ENCODE data around the gene SLC25A6. TPM values are rescaled to one million over a fixed set of nuclear protein-coding genes. Genes with fewer than 3 reads are reported as not detected.
"Not testable (repeated sequence)": the region's sequence is repeated elsewhere in the genome, so short reads cannot be mapped to it uniquely, and the experiment has no call there.

The SLC25A6 gene
- total RNA-seq, 1 experiment from 2014 or later, result 121 TPM

GRCh38 chrX:1416327-1416784 is 24.4 kb upstream of the SLC25A6 start:
- no peak for DNase-seq (ENCODE audit: low spot score)

DNA sequence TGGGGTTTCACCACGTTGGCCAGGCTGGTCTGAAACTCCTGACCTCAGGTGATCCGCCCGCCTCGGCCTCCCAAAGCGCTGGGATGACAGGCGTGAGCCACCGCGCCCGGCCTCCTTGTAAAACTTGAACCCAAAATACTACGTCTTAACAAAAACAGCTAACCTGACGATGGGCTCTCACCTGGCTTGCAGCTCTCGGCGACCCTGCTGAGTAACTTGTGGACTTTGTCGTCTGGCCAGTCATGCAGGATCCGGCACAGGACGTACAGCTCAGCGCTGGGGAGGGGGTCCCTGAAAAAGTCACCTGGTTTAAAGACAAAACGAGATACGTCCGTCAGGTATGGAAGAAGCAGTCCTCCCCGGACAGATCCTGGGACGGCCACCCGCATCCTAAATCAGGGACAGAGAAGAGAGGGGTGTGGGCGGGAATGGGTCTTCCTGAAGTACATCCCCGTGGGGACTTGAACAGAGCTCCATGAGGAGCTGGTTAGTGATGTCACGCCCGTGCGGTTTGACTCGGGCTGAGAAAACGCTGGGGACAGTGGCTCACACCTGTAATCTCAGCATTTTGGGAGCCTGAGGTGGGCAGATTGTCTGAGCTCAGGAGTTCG is 20.7 kb upstream of the SLC25A6 start:
- no peak for DNase-seq (ENCODE audit: low spot score)

GRCh38 chrX:1411326-1411725 is 19.4 kb upstream of the SLC25A6 start:
- no peak for DNase-seq (ENCODE audit: low spot score)

GRCh38 chrX:1407035-1407434 is 15.1 kb upstream of the SLC25A6 start:
- DNase-seq (ENCODE audit: low spot score), result no peak

DNA sequence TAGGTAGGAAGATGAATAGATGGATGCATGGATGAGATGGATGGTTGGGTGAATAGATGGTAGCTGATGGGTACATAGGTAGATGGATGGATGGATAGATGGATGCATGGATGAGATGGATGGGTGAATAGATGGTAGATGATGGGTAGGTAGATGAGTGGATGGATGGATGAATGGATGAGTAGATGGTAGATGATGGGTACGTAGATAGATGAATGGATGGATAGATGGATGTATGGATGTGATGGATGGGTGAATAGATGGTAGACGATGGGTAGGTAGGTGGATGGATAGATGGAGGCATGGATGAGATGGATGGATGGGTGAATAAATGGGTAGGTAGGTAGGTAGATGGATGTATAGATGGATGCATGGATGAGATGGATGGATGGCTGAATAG is 13.9 kb upstream of the SLC25A6 start:
- DNase-seq (ENCODE audit: low spot score), result not testable (repeated sequence)

DNA sequence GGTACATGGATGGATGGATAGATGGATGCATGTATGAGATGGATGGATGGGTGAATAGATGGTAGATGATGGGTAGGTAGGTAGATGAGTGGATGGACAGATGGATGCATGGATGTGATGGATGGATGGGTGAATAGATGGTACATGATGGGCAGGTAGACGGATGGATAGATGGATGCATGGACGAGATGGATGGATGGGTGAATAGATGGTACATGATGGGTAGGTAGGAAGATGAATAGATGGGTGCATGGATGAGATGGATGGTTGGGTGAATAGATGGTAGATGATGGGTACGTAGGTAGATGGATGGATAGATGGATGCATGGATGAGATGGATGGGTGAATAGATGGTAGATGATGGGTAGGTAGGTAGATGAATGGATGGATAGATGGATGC is 12.0 kb upstream of the SLC25A6 start:
- not testable (repeated sequence) for DNase-seq (ENCODE audit: low spot score)

GRCh38 chrX:1403228-1403627 is 11.3 kb upstream of the SLC25A6 start:
- no peak for DNase-seq (ENCODE audit: low spot score)

GRCh38 chrX:1401611-1402430 is 9.9 kb upstream of the SLC25A6 start:
- no peak for DNase-seq (ENCODE audit: low spot score)

DNA sequence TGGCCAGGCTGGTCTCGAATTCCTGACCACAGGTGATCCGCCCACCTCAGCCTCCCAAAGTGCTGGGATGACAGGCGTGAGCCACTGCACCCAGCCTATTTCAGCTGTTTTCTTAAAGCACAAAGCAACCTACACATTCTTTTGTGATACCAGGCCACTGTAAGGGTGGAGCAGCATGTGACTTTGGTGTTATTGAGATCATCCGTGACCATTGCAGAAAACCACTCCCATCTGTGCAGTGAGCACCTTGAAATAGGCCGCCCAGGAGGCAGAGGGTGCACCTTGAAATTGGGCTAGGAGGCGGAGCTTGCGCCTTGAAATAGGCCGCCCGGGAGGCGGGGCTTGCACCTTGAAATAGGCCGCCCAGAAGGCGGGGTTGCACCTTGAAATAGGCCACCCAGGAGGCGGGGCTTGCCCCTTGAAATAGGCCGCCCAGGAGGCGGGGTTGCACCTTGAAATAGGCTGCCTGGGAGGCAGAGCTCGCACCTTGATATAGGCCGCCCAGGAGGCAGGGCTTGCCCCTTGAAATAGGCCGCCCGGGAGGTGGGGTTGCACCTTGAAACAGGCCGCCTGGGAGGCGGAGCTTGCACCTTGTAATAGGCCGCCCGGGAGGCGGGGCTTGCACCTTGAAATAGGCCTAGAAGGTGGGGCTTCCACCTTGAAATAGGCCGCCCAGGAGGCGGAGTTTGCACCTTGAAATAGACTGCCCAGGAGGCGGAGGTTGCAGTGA is 9.0 kb upstream of the SLC25A6 start:
- DNase-seq (ENCODE audit: low spot score), result no peak

- DNase-seq (ENCODE audit: low spot score), result no peak
Measured at GRCh38 chrX:1400049-1400448, 8.1 kb upstream of the SLC25A6 start.

DNA sequence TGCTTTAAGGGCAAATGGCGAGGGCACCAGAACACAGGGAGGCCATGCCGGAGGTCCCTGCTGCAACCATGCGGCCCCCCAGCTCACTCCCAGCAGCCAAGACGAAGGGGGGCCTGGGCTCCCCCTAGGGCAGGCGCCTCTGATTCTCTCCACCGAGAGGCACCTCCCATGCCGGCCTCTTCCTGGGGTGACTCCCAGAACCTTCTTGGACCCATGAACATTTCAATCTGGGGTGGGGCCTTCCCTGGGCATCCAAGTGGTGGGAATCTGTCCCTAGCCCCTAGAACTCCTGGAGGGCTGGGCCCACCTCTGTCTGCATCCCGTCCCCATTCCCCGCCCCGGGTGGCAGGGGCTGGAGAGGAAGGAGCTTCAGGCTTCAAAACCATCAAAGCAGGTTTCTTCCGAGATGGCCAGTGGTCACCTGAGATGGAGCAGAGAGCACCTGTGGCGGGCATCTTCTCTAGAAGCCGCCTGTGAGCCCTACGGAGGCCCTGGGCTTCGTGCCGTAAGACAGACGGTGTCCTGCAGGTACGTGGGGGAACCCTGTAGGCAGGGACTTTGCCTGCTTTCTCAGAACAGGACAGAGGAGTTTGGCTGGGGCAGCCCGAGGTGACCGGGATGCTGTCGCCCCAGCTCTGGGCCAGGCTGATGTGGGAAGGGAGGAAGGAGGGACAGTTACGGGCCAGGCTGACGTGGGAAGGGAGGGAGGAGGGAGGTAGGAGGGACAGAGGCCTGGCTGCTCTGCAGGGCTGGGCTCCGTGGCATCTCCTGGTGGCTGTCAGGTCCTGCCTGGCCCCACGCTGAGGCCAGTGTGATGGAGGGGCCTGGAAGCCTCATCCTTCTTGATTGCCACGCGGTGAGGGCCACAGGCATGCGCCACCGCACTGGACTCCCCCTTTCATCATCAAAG is 6.8 kb upstream of the SLC25A6 start:
- DNase-seq (ENCODE audit: low spot score), result no peak

DNA sequence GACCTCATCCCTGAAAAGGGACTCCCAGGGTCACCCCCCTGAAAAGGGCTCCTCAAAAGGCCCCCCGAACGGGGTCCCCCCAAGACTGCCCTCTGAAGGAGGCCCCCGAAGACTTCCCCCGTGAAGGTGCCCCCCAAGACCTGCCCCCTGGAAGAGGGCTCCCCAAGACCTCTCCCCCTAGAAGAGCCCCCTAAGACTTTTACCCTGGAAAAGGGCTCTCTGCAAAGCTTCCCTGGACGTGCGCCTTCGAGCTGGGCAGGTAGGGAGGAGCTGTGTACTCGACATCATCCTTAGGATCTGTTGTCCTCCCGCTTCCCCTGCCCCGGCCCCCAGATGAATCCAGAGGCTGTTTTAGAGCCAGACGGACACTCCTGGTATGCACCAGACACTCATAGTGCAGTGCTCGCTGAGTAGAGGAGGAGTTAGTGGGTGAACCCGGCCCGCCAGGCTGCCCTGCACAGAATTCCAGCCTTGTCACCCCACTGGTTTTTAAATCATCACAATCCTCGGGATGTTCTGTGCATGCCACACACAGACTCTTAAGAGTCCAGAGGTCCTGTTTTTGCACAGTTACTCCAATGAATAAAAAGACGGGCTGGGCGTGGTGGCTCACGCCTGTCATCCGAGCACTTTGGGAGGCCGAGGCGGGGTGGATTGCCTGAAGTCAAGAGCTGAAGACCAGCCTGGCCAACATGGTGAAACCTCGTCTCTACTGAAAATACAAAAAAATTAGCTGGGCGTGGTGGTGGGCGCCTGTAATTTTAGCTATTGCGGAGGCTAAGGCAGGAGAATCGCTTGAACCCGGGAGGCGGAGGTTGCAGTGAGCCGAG is 5.7 kb upstream of the SLC25A6 start:
- no peak for DNase-seq (ENCODE audit: low spot score)

- no peak for DNase-seq (ENCODE audit: low spot score)
Measured at GRCh38 chrX:1397001-1397400, 5.1 kb upstream of the SLC25A6 start.

- DNase-seq (ENCODE audit: low spot score), result no peak
Measured at GRCh38 chrX:1395646-1396216, 3.8 kb upstream of the SLC25A6 start.

DNA sequence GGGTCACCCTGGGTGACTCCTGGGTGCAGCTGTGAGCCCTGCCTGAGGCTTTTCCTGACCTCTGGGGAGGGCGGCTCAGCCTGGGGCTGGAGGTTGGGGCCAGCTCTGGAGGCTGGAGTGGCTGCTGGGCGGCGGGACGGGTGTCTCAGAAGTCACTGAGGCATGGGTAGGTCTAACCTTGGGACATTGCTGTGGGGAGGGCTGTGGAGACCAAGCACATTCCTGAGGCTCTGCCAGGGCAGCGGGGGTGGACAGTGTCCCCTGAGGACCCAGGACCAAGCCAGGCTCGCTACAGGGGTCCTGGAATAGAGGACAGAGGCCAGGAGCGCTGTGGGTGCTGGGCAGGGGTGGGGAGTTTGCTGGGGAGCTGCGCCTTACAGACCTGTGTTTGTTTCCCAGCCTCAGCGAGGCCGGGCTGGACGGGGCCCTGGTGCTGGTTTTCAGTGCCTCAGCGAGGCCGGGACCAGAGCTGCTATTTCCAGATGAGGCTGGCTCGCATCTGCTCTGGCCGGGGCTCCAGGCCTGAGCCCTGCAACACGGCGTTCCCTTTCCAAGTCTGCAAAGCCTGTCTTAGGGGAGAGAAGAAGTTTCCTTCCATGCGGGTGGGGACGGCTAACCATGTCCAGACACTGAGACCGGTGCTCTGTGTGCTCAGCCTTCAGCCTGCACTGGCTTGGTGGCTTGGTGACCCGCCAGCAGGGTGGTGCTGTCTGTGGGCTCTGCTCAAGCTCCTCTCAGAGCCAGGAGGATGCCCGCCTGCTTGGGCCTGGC is 3.0 kb upstream of the SLC25A6 start:
- no peak for DNase-seq (ENCODE audit: low spot score)

GRCh38 chrX:1393871-1394615 is 2.1 kb upstream of the SLC25A6 start:
- no peak for DNase-seq (ENCODE audit: low spot score)

DNA sequence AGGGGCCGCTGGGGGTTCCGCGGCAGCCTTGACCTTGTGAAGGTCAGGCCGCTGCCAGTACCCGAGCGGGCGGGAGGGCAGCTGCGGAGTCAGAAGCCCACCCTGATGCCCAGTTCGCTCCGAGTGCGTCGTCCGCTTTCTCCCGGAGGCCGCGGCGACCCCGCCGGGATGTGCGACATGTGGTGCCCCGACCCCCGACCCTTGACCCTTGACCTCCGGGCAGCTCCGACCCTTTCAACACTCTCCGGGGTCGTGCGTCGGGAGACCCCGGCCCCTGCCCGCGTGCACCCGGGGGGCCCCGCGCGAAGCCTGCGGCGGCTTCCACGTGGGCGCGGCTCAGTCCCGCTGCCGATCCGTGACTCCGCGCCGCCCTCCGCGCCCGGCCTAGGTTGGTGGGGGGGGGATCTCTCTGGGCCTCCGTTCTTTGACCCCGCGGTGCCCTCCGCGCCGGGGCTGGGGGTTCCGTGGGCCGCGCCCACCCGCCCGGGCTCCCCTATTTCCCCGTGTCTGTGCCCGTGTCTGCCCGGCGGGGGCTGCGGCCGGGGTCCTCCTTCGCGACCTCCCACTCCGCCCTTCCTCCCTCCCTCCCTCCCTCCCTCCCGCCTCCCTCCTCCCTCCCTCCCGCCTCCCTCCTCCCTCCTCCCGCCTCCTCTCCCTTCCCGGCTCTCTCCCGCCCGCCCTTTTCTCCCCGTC is 609 bp upstream of the SLC25A6 start:
- DNase-seq (ENCODE audit: low spot score), result peak; percentile 68

GRCh38 chrX:1391370-1391706 is 575 bp downstream of the SLC25A6 start:
- DNase-seq (ENCODE audit: low spot score), result no peak

Data from A172 (cell line).